ENCODE data around the gene REV1. TPM values are rescaled to one million over a fixed set of nuclear protein-coding genes. Genes with fewer than 3 reads are reported as not detected.

REV1 gene
- total and polyA plus RNA-seq, 8 donors: 6.5 to 122 (median 23.5) TPM

DNA sequence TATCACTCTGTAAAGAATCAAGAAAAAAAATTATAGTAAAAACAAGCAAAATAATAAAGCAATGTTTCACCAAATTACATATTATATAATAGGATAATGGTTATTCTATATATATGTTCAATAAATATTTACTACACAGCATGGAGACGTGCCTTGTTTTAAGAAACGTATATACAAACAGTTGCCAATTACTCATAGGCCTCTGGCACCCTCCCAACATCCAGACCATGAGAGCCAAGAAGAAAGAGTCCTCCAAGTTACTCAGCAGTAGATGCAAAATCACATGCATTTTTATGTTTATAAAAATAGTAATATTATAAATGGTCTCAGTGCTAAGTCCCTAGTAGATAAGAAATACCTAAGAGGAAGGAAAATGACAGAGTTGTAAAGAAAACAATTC is 64.8 kb downstream of the REV1 start:
- Histone ChIP-seq H3K4me1 (peaks cover 0 to 32% (median 7%) of the 10 kb centered on the region in 4 donors), H3K36me3 (peaks cover 19 to 90% (median 87%) of the 10 kb centered on the region in 4 donors), H3K27me3 (no peaks in the 10 kb centered on the region), H3K4me3 (no peak overlapping the region), H3K27ac (no peak overlapping the region), H3K9me3 (no peaks in the 10 kb centered on the region)
- intact Hi-C loops (cut with DNase I; ENCODE audit: low total_unique reads): no loop called here
- peak; percentile 36 to 57 for DNase-seq
- WGBS, 5 donors: 15 to 36% (median 22%) methylated on average over 2 of the region's 2 CpGs
- TF ChIP-seq POLR2AphosphoS5 (IDR thresholded peaks at IDR 0.05) (no peak), EP300 (IDR thresholded peaks at IDR 0.05) (no peak), POLR2A (IDR thresholded peaks at IDR 0.05) (no peak)
- TF ChIP-seq, protein P1, sequence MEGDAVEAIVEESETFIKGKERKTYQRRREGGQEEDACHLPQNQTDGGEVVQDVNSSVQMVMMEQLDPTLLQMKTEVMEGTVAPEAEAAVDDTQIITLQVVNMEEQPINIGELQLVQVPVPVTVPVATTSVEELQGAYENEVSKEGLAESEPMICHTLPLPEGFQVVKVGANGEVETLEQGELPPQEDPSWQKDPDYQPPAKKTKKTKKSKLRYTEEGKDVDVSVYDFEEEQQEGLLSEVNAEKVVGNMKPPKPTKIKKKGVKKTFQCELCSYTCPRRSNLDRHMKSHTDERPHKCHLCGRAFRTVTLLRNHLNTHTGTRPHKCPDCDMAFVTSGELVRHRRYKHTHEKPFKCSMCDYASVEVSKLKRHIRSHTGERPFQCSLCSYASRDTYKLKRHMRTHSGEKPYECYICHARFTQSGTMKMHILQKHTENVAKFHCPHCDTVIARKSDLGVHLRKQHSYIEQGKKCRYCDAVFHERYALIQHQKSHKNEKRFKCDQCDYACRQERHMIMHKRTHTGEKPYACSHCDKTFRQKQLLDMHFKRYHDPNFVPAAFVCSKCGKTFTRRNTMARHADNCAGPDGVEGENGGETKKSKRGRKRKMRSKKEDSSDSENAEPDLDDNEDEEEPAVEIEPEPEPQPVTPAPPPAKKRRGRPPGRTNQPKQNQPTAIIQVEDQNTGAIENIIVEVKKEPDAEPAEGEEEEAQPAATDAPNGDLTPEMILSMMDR (IDR thresholded peaks at IDR 0.05): no peak

DNA sequence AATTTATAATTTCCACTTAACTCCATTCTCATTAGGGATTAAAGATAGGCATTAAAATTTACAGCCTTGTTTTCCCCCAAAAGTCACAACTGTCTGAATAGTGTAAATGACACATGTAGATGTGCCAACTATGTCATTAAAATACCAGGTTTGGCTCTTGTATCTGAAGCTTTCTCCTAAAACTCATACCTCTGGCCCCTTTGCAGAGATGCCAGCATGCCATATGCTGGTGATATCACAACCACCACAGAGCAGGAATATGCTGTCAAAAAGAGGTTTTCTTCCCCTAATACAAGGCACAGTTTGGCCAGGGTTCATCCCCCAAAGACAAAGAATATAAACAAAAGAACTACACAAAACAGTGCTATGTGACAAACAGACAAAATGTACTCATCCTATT is 65.4 kb downstream of the REV1 start:
- Histone ChIP-seq H3K4me1 (peaks cover 0 to 32% (median 8%) of the 10 kb centered on the region in 4 donors), H3K27ac (no peak overlapping the region), H3K9me3 (no peaks in the 10 kb centered on the region), H3K36me3 (peaks cover 19 to 93% (median 90%) of the 10 kb centered on the region in 4 donors), H3K27me3 (no peaks in the 10 kb centered on the region), H3K4me3 (no peak overlapping the region)
- DNase-seq: no peak
- TF ChIP-seq, protein P1 (IDR thresholded peaks at IDR 0.05): no peak
- TF ChIP-seq POLR2AphosphoS5 (IDR thresholded peaks at IDR 0.05): no peak
- no peak for TF ChIP-seq POLR2A (IDR thresholded peaks at IDR 0.05)
- no peak for TF ChIP-seq EP300 (IDR thresholded peaks at IDR 0.05)
- intact Hi-C loops (cut with DNase I; ENCODE audit: low total_unique reads): no loop called here

DNA sequence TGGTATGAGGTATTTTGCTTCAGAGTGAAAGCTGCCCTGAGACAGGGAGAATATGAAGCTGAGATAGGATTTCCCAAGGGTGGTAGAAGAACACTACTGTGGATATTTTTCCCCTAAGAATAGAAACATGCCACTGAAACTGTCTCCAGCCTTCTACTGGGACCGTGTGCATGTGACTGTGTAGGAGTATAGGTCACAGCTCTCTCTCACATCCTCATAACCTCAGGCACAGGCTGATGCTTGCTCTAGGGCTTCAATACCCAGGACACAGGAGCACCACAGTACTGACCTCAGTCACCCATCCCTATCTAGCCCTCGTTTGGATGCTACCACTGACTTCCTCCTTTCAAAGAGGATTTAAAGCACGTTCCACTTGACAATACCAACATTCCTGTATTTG is 67.2 kb downstream of the REV1 start:
- TF ChIP-seq, protein P1 (IDR thresholded peaks at IDR 0.05): no peak
- no peak for TF ChIP-seq POLR2A (IDR thresholded peaks at IDR 0.05)
- TF ChIP-seq POLR2AphosphoS5 (IDR thresholded peaks at IDR 0.05): no peak
- TF ChIP-seq EP300 (IDR thresholded peaks at IDR 0.05): no peak
- intact Hi-C loops (cut with DNase I; ENCODE audit: low total_unique reads): no loop called here
- H3K4me3 ChIP-seq: no peak overlapping the region
- no peak for DNase-seq
- H3K27me3 ChIP-seq: no peaks in the 10 kb centered on the region
- peaks cover 19 to 93% (median 89%) of the 10 kb centered on the region in 4 donors for H3K36me3 ChIP-seq
- peak overlapping the region in 1 of 5 donors; percentile 22 for H3K27ac ChIP-seq
- 45 to 69% (median 60%) methylated on average over 3 of the region's 3 CpGs for WGBS, 5 donors
- peaks cover 0 to 32% (median 8%) of the 10 kb centered on the region in 4 donors for H3K4me1 ChIP-seq
- no peaks in the 10 kb centered on the region for H3K9me3 ChIP-seq

DNA sequence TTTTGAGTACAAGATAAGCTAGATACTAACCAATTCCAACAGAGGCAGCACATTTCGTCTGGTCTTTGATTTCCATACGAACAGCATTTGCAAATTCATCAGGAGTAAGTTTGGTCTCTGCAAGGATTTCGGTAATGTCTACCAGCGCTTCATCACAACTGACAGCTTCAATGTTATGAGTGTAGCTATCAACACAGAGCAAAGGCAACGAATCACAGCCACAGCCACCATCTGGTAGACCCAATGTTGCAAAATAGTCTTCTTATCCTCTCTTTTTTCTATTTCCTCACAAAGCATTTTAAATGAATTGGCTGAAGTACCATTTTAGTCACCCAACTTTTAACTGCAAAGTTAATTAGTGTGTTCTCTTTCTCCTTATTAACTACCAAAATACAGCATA is 68.3 kb downstream of the REV1 start:
- TF ChIP-seq POLR2AphosphoS5 (IDR thresholded peaks at IDR 0.05): no peak
- TF ChIP-seq, protein P1 (IDR thresholded peaks at IDR 0.05): no peak
- TF ChIP-seq EP300 (IDR thresholded peaks at IDR 0.05): no peak
- TF ChIP-seq POLR2A (IDR thresholded peaks at IDR 0.05): no peak
- peaks cover 26 to 92% (median 89%) of the 10 kb centered on the region in 4 donors for H3K36me3 ChIP-seq
- H3K4me1 ChIP-seq: peaks cover 0 to 32% (median 8%) of the 10 kb centered on the region in 4 donors
- intact Hi-C loops (cut with DNase I; ENCODE audit: low total_unique reads): no loop called here
- H3K4me3 ChIP-seq: no peak overlapping the region
- H3K27me3 ChIP-seq: no peaks in the 10 kb centered on the region
- H3K9me3 ChIP-seq: no peaks in the 10 kb centered on the region
- no peak overlapping the region for H3K27ac ChIP-seq
- 88 to 96% (median 93%) methylated on average over 5 of the region's 5 CpGs for WGBS, 5 donors
- no peak for DNase-seq
